SU-DHL-6 (cell line): ENCODE measurements around the gene POLA1.

Source experiments
- EZH2phosphoT487 ChIP-seq: fragments of 200-600 bp; sonication (generic), shearing (Covaris generic); conservative IDR thresholded peaks from 2 replicates; pipeline ENCODE4 v1.6.1; 2018; ENCODE audit warnings: mild to moderate bottlenecking, antibody characterized with exemption, low read length, moderate library complexity, mixed read lengths
- TF ChIP-seq, protein P1 (sequence below): fragments of 200-600 bp; sonication (generic); IDR thresholded peaks from one replicate; pipeline ENCODE4 v1.5.1; 2017; ENCODE audit warnings: antibody characterized with exemption, mild to moderate bottlenecking, low read length, moderate library complexity; ENCODE audit not compliant: insufficient read depth, poor library complexity, severe bottlenecking

DNA sequence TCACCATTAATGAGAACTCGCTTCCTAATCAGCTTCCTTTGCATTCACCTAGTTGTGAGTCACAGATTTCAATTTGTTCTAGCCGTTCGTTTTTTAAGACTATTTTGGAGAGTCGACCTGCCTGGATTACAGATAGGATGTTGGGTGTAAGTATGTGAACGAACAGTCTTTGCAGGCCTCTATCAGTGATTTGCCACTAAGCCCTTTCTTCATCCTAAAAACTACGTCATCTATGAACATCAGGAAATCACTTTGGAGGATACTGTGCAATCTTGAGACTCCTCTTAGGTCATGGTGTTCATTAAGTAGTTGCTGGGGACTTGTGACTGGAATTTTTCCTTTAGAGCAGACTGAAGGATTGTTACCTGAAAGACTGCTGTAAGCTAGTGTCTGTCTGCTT is 1.1 kb downstream of the POLA1 start:
- TF ChIP-seq EZH2phosphoT487: no peak
- TF ChIP-seq, protein P1, sequence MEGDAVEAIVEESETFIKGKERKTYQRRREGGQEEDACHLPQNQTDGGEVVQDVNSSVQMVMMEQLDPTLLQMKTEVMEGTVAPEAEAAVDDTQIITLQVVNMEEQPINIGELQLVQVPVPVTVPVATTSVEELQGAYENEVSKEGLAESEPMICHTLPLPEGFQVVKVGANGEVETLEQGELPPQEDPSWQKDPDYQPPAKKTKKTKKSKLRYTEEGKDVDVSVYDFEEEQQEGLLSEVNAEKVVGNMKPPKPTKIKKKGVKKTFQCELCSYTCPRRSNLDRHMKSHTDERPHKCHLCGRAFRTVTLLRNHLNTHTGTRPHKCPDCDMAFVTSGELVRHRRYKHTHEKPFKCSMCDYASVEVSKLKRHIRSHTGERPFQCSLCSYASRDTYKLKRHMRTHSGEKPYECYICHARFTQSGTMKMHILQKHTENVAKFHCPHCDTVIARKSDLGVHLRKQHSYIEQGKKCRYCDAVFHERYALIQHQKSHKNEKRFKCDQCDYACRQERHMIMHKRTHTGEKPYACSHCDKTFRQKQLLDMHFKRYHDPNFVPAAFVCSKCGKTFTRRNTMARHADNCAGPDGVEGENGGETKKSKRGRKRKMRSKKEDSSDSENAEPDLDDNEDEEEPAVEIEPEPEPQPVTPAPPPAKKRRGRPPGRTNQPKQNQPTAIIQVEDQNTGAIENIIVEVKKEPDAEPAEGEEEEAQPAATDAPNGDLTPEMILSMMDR: no peak
